AG09319 (cell line): ENCODE measurements around the gene TSPAN7.

Experiments
- DNase-seq: peaks from one replicate; pipeline ENCODE4 v3.0.0-alpha.2; 2010; ENCODE audit warnings: low read depth; ENCODE audit errors: extremely low read depth
- CTCF ChIP-seq: IDR thresholded peaks from 2 replicates; pipeline ENCODE4 v1.5.1; 2011; ENCODE audit warnings: low read depth, mild to moderate bottlenecking, inconsistent platforms, low read length, moderate library complexity

TSPAN7 gene

DNA sequence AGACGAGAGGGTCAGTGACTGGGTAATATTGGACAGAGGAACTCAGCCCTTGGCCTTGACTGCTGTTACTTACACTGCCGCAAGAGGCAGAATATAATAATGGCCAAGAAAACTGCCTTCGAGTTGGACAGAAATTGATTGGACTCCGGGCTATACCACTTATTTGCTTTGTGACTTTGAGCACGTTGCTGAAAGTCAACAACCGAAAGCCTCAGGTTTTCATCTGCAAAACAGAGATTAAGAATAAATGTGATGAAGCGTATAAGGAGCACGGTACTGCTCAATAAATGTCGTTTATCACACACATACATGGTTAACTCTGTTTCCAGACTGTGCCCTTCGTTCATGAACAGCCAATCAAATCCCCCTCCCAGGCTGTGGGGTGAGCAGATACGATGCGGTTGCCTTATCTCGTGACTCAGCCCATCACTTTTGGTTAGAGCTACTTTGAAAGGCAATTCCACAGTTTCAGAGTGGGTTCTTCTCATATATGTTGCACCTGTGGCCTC is 91.6 kb downstream of the TSPAN7 start:
- no peak for DNase-seq
- no peak for TF ChIP-seq CTCF

- DNase-seq: no peak
- TF ChIP-seq CTCF: peak; percentile 44
These were observed 93.0 kb downstream of the TSPAN7 start for GRCh38 chrX:38654302-38654701.

DNA sequence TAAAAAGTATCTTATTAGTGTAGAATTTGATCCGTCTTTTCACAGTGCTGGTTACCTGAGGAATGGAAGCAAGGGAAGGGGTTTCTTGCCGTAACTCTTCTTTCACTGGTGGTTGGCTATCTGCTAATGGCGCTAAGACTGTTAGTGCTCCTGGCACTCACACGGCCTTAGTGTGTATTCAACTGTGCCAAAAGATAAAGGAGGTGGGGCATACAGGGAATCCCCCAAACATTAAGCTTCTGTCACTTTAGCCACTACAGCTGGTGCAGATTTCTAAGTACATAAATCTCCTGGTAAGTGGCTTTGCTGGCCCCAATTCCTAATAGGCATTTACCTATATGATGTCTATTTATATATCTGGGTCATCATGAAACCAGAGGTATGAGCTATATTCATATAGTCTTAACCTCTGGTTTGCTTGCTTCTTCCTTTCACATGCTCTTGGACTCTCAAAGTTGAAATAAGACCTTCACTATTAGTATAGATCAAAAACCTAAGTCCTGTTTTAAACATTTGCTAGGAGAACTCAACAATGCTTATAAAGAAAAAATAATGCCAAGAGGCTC is 95.1 kb downstream of the TSPAN7 start:
- no peak for TF ChIP-seq CTCF
- DNase-seq: no peak

GRCh38 chrX:38657562-38657961 is 96.2 kb downstream of the TSPAN7 start:
- TF ChIP-seq CTCF: no peak
- DNase-seq: no peak

GRCh38 chrX:38660395-38661102 is 99.2 kb downstream of the TSPAN7 start:
- no peak for TF ChIP-seq CTCF
- DNase-seq: no peak

GRCh38 chrX:38661103-38661441 is 99.7 kb downstream of the TSPAN7 start:
- TF ChIP-seq CTCF: no peak
- DNase-seq: no peak

GRCh38 chrX:38661561-38661960 is 100.2 kb downstream of the TSPAN7 start:
- no peak for DNase-seq
- TF ChIP-seq CTCF: no peak
